GM23248 (cell line): ENCODE results near the gene NYNRIN.

ENCODE experiments used
- EZH2 ChIP-seq: fragments of 200-600 bp; sonication (generic); IDR thresholded peaks from 2 replicates; pipeline ENCODE4 v1.6.1; 2018; ENCODE audit warnings: antibody characterized with exemption, mild to moderate bottlenecking; ENCODE audit not compliant: insufficient read depth, poor library complexity, severe bottlenecking
- EZH2phosphoT487 ChIP-seq: fragments of 200-600 bp; sonication (generic); IDR thresholded peaks from 2 replicates; pipeline ENCODE4 v1.6.1; 2018; ENCODE audit warnings: antibody characterized with exemption, moderate library complexity, mild to moderate bottlenecking, low read depth; ENCODE audit not compliant: insufficient read depth

DNA sequence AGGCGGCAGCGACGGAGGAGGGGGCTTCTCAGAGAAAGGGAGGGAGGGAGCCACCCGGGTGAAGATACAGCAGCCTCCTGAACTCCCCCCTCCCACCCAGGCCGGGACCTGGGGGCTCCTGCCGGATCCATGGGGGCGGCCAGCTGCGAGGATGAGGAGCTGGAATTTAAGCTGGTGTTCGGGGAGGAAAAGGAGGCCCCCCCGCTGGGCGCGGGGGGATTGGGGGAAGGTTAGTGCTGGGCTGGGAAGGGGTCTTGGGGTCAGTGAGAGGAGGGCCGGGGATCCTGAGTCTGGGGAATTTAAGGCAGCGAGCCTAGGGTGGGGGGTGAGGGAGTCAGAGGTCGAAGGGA lies 30.6 kb upstream of the NYNRIN start:
- TF ChIP-seq EZH2phosphoT487: no peak
- TF ChIP-seq EZH2: no peak
